LoVo (cell line): ENCODE measurements around the gene ARHGEF19.

Experiments
- DNase-seq: peaks from one replicate; pipeline ENCODE4 v3.0.0-alpha.2; 2016; ENCODE audit warnings: low spot score

Gene ARHGEF19

DNA sequence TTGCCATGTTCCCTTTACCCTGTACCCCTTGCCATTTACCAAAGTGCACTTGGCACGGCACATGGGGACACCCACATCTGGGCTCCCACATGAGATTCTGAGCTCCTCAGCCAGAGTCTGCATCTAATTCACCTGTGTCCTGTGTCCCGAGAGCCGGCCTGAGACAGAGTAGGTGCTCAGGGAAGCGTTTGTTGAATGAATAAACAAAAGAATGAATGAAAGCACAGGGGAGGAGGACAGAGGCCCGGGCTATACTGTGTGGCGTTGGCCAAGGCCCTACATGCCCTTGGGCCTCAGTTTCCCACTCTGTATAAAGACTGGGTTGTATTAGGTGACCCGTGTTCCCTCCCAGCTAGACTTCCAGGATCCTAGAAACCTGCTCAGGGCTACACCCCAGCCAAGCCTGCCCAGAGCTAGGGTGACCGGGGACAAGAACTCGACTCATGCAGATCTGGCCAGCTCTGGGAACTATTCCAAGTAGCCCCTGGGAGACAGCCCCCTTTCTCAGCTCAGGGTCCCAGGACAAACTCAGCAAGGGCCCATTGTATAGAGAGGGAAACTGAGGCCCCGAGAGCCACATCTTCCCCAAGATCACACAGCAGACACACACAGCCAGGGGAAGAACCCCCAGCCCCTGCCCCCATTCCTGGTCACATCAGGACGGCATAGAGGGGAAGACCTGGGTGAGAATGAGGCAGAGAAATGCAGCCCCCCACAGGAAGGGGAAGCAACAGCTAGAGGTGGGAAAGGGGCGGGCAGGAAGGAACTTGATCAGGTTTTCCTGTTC, 62.6 kb downstream of the ARHGEF19 start:
- DNase-seq: no peak

DNA sequence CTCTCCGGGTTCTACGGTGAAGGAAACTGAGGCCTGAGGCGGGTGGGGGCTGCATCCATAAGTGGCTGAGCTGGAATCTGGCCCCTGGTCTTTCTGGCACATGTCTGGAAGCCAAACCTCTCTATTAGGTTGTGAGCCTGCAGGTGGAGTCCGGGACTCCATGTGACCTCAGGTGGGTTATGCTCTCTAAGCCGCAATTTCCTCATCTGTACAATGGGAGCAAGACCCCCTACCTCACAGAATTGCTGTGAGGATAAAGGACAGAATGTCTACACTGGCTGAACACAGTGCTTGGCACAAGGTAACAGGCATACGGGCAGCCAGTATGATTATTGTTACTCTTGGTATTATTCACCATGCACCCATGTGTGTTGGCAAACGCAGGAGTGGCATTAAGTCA, 63.3 kb downstream of the ARHGEF19 start:
- no peak for DNase-seq

DNA sequence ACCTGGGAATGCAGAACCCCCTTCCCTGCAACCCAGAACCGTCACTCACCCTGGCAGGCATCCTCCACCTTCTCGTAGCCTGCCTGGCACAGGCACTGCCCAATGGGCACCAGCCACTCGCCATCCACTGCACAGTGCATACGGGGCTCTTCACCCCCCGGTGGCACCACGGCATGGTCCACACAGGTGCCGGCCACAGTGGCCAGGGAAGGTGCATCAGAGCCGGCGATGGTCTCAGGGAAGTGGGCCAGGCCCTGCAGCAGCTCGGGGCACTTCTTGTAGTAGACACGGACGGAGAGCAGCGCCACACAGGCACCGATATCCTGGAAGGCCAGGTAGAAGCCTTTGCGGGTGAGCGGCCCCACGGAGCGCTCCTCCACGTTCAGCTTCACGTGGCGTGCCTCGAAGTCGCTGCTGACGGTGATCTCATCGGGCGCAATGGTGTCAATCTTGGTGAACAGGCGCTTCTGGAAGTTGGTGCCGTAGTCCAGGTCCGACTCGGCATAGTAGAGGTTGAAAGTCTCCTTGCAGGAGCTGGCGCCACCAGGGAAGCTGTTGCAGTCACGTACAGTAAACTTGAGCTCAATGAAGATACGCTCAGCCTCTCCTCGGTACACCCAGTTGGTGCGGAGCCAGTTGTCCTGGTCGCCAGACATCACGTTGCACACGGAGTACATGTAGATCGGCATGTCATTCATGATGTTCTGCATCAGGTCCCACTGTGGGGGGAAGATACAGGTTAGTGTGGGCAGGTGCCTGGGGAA, 63.9 kb downstream of the ARHGEF19 start:
- DNase-seq: no peak
